Gastroesophageal sphincter (tissue), 3 donors: ENCODE measurements around the gene CINP.

Experiments used
- EP300 ChIP-seq: sonication (generic); formaldehyde crosslinking; IDR thresholded peaks from one replicate; pipeline ENCODE4 v1.6.1; 2017; ENCODE audit warnings: antibody characterized with exemption, mild to moderate bottlenecking
- TF ChIP-seq, protein P1 (sequence below), 4 experiments: fragments of 200-600 bp in 2 of 4; fragments of 450-650 bp in 2 of 4; sonication (generic) in 1 of 4; IDR thresholded peaks; one replicate each; pipeline ENCODE4 v1.5.1; 2017 to 2019; ENCODE audit warnings: antibody characterized with exemption in 4 of 4, mild to moderate bottlenecking in 2 of 4, moderate library complexity in 2 of 4

GRCh38 chr14:102403028-102403427 lies 40.3 kb upstream of the CINP start:
- TF ChIP-seq EP300, result no peak
- TF ChIP-seq, protein P1, sequence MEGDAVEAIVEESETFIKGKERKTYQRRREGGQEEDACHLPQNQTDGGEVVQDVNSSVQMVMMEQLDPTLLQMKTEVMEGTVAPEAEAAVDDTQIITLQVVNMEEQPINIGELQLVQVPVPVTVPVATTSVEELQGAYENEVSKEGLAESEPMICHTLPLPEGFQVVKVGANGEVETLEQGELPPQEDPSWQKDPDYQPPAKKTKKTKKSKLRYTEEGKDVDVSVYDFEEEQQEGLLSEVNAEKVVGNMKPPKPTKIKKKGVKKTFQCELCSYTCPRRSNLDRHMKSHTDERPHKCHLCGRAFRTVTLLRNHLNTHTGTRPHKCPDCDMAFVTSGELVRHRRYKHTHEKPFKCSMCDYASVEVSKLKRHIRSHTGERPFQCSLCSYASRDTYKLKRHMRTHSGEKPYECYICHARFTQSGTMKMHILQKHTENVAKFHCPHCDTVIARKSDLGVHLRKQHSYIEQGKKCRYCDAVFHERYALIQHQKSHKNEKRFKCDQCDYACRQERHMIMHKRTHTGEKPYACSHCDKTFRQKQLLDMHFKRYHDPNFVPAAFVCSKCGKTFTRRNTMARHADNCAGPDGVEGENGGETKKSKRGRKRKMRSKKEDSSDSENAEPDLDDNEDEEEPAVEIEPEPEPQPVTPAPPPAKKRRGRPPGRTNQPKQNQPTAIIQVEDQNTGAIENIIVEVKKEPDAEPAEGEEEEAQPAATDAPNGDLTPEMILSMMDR (IDR thresholded peaks at IDR 0.05), result no peak
